Hematopoietic multipotent progenitor cell (in vitro differentiated cells): ENCODE results near the gene GALC. TPM values are rescaled to one million over a fixed set of nuclear protein-coding genes. Genes with fewer than 3 reads are reported as not detected.

Experiments
- DNase-seq, 3 donors: peaks; one replicate each; pipeline ENCODE4 v3.0.0-alpha.2; 2011 to 2015; ENCODE audit warnings: low read depth in 2 of 3, low spot score in 2 of 3
- total RNA-seq: library from RNA; depleted of rRNA; stranded (reverse); fragments of >200 nt; gene quantifications from one replicate; pipeline ENCODE4 v1.2.3, GENCODE V29; 2012

Gene GALC
- total RNA-seq, 1 donor: 24.5 TPM

DNA sequence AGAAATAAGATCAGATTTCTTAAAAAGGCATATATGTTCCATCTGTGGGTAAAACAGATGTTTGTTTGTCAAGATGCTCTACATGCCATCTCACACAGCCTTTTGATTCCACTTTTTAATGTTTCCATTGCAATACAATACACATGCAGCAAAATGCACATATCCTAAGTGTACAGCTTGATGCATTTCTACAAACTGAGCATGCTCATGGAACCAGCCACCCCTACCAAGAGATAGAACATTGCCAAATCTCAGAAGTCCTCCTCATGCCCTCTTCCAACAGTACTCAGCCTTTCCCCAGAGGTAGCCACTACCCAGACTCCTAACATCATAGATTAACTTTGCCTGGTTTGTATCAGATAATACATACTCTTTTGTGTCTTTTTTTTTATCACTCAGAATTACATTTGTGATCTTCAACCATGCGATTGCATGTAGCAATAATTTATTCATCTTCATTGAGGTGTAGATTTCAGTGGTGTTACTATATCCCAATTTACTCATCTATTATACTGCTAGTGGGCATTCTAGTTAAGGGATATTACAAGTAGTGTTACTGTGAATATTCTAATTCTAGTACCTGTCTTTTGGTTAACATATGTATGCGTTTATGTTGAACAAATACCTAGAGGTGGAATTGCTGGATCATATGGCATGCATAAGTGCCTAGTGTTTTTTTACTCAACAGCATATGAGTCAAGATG, 15.2 kb upstream of the GALC start:
- no peak for DNase-seq

DNA sequence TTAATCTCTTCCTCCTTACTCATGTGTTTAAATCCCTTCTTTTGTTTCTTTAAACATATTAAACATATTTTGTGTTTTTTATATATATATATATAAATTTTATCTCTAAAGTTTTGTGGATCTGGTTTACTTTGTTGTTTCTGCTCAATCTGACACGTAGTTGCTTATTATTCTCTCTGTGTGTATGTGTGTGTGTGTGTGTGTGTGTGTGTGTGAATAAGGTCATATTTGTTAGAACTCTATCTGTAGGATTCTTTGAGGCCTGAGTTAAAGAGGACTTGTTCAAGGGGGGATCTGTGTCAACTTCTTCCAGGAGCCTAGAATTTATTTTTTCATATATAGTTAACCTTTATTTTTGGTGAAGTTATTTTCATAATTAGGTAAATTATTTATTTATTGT, 14.6 kb upstream of the GALC start:
- DNase-seq: no peak

DNA sequence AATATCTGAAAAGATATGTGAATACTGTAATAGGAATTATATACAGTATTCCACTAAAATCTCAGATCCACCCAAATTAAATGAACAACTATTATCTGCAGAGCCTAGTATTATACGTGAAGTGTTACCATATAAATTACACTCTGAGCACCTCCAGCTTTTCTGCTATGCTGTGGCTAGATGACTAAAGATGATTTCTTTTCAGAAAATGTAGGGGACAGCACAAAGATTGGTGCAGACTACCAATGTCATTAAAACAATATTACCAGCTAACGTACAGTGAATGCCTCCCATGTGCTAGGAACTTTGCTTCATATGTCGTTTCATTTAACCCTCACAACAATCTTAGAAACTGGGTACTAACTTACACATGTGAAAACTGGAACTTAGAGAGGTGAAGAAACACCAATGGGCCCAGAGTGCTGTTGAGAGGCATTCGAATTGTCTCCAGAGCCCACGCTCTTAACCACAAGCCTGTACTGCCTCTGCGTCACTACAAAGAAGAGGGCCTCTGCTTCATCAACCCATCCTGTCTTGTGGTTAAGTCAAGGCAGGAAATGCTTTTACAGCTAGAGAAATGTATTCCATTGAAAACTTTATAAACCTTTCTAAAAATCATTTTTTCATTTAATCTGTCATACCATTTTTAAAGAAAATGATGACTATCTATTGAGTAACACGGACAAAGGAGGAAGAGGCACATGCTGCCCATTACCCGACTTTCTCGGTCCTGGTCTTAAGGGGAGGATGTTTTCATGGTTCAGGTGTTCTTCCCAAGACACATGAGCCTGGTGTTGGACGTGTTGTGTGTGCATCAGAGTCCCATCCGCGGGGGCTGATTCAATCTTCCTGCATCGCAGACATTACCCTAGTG, 13.2 kb upstream of the GALC start:
- DNase-seq: peak; percentile 24 to 53 (median 35)

DNA sequence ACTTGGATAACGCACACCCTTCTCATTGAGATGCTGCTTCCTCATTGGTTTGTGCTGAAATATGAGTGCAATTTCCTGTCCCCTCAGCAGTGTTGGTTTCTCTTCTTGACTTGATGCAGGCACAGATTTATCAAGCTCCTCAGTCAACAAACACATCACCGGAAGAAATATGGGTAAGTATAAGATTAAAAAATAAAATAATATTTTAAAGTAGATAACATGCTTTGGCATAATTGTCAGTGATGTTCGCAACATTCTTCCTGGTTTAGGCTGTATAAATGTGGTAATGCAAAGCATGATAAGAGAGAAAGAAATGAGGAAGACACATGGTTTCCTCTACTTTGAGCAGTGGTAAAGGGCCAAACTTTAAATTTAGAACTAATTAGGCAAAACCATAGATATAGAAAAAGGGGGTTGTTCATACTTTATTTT, 12.1 kb upstream of the GALC start, which contains the start of gene GPR65:
Gene GPR65 (plus strand): TSS at position 86 of the 432 bp plus-strand sequence. CDS start 5,713 bp downstream, outside the sequence.
- DNase-seq: peak; percentile 37 to 75 (median 43)

DNA sequence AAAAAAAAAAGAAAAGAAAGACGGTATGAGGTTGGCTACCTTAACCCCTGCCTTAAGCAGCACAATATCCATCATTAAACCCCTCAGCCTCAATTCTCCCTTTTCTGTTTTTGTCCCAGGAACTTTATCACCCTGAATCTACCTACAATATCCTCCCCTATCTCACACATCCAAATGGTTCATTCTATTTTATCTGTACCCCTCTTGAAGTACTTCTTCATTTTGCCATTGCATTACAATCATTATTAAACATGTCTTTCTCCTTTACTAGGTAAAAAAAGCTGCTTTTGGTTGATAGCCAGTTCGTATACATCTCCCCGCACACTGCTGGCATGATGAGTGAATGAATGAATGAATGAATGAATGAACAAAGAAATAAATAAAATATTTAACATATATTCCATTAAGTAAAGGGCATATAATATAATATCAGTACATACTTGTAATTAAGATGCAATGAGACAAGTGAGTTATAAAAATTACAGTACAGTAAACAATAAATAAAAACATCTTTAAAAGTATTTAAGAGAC, 11.6 kb upstream of the GALC start:
- peak in 1 of 3 donors; percentile 15 for DNase-seq

DNA sequence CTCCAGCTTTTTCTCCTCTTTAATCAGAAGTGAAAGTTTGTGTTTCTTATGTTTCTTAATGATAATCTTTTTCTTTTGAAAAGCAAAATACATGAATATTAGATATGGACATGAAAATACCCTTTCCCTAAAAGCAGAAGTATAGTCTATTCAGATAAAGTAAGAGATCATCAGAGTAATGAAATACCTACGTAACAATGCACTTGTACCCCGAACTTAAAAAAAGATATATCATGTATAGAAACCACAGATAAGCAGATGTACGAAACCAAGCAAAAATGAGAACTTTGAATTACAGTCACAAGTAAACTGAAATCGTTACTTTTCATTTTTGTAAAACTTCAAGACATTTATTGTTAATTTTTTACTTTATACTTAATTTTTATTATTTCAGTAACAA, 10.4 kb upstream of the GALC start:
- DNase-seq: no peak

DNA sequence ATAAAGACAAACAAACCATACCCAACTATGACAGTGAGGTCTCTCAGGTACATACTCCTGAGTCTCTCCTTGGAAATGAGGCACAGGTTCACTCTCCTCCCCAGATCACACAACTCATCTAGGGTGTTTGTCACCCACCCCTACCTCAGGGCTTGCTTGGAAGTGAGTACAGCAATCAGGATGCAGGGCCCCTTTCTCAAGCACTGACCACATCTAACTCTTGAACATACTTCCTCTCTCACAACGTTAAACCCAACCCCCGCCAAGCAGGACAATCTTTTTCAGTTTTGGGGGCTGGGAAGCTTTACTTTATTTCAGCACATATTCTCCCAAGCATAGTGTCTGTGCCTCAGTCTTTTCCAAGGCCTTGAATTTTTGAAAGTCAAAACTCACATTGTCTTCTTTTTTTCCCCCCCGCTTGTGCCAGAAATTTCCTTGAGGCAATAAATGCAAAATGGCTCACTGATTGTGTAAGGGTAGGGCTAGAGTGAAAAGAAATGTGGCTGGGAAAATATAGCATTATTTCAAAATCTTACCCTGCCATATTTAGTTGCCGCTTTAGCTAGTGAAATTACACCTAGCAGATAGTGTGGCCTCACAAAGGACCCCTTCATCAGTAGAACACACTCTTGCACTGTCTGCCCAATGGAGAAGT, 9.6 kb upstream of the GALC start:
- peak in 1 of 3 donors; percentile 63 for DNase-seq

DNA sequence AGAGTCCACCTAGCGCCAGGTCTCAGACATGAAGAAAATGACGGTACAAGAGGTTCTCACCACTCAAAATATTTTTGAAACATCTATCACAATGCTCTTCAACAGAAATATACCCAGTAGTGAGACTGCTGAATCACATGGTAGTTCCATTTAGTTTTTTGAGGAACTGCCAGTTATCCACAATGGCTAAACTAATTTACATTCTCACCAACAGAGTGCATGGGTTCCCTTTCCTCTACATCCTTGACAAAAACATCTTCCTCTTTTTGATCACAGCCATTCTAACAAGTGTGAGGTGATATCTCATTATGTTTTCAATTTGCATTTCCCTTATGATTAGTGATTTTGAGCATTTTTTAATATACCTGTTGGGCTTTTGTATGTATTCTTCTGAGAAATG, 6.3 kb upstream of the GALC start:
- DNase-seq: peak in 2 of 3 donors; percentile 33 to 66

DNA sequence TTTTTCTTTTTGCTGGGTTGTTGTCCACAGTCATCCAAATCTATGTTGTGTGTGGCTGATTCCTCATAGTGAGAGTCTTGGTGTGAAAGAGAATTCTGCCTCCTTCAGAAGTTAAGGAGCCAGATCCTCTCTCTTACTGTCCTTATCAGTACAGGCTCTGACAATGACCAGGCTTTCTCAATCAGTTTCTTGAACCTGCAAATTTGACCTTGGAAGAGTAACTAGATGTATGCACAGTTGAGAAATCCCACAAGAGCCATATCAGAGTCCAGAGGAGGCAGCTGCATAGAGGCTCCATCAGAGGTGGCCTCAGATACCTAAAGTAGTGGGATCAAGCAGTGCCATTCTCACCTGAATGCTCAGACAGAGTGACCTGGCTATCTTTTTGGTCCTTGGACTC, 5.5 kb upstream of the GALC start:
- DNase-seq: no peak

DNA sequence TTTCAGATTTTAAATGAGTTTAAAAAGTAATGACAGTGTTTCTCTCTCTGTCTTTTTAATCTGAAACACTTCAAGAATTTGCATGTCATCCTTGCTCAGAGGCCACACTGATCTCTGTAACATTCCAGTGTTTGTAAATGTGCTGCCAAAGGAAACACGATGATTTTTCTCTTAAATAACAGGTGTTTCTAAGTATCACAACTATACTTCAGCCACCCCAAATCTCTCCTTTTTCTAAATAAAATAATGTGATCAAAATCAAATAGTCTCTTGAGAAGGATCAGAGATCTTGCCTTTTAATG, 3.3 kb upstream of the GALC start:
- DNase-seq: no peak

DNA sequence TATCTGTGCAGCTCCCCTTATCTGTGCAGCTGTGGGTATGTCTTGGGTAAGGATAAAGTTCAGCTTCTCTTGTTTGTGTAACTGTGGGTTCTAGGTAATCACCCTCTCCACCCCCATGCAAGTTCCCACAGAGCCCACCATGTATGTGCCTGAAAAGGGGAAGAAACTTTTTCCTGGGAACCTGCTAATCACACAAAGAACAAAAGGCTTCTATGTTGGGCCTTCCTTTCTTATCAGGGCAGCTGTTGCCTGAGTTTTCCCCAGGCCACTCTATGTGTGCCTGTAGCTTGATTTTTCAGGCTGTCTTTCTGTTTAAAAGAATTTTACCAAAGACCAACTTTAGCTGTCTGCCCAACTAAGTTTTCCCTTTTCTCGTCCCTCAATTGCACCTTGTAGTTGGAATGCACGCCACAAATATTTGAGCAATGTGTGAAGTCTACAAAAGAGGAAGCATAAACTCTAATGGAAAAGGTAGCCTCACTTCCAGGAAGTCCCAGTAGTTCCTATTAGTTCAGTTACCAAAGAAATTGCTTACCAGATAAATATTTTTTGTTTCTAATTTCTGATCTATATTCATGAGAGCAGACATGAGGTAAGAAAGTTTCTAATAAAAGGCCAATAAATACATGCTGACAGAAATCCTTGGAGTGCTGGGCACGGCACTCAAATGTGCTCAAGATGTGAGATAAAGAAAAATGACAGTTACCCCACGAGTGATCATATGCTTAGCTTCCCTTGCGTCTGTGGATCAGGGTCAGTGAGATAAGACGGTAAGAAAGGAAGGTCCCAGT, 2.7 kb upstream of the GALC start:
- peak in 1 of 3 donors; percentile 27 for DNase-seq

DNA sequence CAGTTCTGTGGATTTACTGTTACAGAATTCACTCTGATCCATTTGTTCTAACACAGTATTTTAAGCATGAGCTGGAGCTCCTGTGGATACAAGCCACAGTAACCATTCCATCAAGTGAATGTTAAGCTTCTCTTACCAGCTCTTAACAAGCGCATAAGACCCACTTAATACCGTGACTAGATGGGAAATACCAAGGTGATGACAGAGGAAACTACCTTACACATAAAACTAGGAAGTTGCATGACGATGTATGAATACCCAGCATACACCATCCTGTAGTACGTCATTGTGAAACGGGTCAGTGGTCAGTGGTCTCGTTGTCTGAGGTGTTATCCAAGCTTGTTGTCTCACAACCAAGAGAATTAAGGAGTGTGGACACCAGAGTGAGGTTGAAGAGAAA, 2.0 kb upstream of the GALC start:
- DNase-seq: no peak

DNA sequence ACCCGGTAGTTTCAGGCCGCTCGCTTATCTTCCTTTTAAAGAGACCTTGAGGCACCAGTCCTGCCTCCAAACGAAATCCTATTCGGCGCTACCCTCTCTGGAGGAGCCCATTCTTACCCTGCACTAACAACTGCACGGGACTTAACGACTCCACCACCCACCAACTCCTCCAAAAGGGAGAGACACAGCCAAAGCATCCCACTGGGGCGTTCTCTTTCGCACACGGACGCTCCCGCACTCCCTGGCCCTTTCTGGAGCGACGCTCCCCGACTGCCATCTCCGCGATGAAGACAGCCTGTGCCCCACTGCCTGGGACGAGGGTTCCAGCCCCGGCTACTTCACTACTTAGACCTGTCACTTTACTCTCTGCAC, 650 bp downstream of the GALC start:
- DNase-seq: no peak

DNA sequence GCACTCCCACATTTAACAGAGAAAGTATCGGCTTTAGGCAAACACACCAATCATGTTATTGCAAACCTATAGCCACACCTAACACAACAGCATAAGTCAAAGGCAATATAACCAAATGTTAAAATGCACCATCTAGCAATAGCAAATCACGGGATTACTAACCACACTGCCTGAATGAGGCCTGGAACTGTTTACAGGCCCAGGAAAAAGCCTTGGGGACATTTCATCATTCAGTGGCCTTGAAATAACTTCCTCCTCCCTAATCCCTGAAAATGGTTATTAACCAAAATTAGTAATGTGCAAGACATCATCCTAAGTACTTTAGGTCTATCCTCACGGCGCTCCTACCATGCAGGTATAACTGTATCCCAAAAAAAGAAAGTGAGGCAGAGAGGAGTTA, 2.3 kb downstream of the GALC start:
- DNase-seq: no peak

DNA sequence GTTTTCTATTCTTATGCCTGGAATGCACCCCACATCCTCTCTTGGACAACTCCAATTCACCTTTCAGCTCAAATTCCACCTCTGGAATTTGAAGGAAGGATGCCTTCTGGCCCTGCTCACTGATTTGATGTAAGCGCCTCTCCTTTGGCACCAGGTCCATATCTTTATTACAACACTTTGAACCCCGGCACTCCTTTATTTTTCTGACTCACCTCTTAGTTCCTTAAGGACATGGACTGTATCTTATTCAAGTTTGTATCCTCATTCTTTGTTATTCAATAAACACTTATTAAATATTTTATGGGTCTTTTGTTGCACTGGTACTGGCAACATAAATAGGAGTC, 3.1 kb downstream of the GALC start:
- DNase-seq: no peak

DNA sequence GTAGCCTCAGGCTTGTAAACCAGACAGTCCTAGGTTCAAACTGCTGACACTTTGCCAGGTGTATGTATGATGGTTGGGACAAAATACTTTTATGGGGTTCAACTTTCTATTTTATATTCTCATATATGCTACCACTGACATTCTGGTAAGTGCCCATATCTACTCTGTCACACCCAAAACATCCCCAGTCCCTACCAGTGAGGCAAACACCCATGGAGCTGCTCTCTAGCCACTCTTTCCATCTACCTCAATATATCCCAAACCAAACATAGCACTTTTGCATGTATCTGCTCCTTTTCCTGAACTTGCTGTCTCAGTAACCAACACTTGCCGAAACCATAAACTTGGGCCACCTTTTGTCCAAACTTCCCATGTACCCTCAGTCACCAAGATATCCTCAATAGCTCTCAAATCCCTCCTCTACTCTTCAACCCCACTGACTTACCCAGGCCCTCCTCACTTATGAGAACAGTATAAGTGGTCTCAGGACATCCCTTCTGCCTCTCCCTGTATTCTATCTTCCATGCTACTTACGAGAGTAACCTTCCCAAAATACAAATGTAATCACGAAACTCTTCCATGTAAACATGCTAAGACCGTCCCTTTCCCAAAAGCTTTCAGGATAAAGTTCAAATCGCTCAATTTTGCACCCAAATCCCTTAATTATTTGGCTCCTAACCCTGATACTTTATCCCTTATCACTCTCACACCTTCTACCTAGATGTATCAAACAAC, 3.6 kb downstream of the GALC start:
- no peak for DNase-seq

DNA sequence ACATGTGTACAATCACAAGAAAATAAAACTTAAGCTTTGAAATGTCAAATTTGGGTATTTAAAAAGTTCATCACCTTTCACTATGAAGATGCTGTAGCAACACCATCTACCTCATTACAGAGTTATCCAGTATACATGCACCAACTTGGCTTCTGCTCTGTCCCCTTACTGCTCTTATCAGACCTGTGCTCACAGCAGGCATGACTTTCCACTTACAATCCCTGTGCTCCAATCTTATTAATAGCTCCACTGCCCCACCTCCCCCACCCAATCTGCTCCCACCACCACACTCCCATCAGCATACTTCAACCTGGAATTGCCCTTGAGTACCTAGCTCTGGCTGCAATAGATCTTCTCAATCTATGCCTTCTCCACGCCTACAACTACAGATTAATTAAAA, 13.3 kb downstream of the GALC start:
- DNase-seq: no peak

DNA sequence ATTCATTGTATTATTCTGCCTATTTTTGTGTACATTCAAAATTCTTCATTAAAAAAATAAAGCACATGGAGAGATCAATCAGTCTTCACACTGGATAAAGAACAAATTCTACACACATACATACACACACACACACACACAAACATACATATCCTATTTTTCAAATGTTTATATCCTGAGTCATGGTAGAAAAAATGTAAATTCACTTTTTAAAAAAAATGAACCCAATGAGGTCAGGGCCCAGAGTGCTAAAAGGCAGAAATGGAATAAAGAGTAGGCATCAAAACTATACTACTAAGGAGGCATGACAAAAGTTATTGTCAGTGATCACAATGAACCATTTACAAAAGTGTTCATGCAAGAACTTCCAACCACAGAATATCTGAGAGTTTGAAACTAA, 17.3 kb downstream of the GALC start:
- no peak for DNase-seq

DNA sequence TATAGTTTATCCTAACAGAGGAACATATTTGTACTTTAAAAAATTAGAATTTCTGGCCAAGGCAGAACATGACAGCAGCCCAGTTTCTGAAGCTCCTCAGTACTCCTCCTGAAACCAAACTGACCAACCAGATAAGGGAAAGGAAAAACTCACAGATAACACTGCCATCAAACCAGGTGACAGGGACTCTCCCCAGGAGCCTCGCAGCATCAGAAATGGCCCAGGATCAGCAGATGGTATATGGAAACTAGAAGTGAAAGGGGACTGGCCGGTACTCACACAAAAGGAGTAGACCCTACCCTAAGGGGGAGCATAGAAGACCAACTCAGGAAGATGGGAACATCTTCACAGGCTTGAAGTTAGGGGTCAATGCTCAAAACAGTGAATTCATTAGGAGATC, 22.0 kb downstream of the GALC start:
- DNase-seq: no peak

DNA sequence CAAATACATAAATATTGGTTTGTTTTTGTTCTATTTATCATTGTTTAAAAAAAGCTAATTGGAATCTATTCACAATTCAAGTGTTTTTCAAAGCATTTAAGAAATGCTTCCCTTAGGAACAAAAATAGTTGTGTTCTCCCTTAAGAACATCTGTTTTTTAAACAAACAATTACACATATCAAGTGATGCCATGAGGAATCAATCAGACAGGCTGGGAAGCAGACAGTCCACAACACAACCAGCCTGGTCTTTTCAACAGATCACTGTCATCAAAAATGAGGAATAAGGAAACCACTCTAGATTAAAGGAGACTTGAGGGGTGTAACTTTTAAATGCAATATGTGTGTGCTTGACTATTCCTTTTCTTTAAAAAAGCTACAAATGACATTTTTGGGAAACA, 25.5 kb downstream of the GALC start:
- DNase-seq: no peak
